Prostate gland (tissue), 2 donors: Measurements from ENCODE around the gene FYCO1. TPM values are rescaled to one million over a fixed set of nuclear protein-coding genes. Genes with fewer than 3 reads are reported as not detected.

Experiments used
- DNase-seq: peaks from one replicate; pipeline ENCODE4 v3.0.0-alpha.2; 2019; ENCODE audit warnings: low spot score
- H3K27ac ChIP-seq, 2 donors: fragments of 200-600 bp; sonication (generic); 2 replicates each; pipeline ENCODE4 v1.5.1; 2017 to 2019
- H3K27me3 ChIP-seq: fragments of 200-600 bp; sonication (generic); replicated peaks from 2 replicates; pipeline ENCODE4 v1.5.1; 2019; ENCODE audit not compliant: insufficient read depth
- H3K36me3 ChIP-seq, 2 donors: fragments of 200-600 bp; sonication (generic); 1 replicate in 1 of 2; 2 replicates in 1 of 2; pipeline versions ENCODE4 v1.5.1 to v1.8.1; 2017 to 2019
- H3K4me1 ChIP-seq: fragments of 200-600 bp; sonication (generic); replicated peaks from 2 replicates; pipeline ENCODE4 v1.5.1; 2019
- H3K4me3 ChIP-seq, 2 donors: fragments of 200-600 bp; sonication (generic); 2 replicates each; pipeline ENCODE4 v1.5.1; 2017 to 2019
- H3K9me3 ChIP-seq: fragments of 200-600 bp; sonication (generic); 2 replicates; pipeline ENCODE4 v1.5.1; 2017
- POLR2A ChIP-seq: fragments of 450-650 bp; IDR thresholded peaks from one replicate; pipeline ENCODE4 v1.6.1; 2016; ENCODE audit warnings: antibody characterized with exemption, mild to moderate bottlenecking
- POLR2AphosphoS5 ChIP-seq: sonication (generic); formaldehyde crosslinking; IDR thresholded peaks from one replicate; pipeline ENCODE4 v1.6.1; 2017; ENCODE audit warnings: antibody characterized with exemption
- WGBS: methylation state at CpG from one replicate; pipeline ENCODE4 v1.1.5; 2018; 5-methylcytosine and 5-hydroxymethylcytosine counted together
- intact Hi-C: fragments of 100-400 bp; cut with DNase I; formaldehyde crosslinking; loops from one replicate; pipeline ENCODE4 v1.14.2; 2022
- total RNA-seq, 2 donors: library from RNA; depleted of rRNA; stranded (reverse); fragments of >200 nt; gene quantifications; one replicate each; pipeline ENCODE4 v1.1.0, GENCODE V29; 2016
- TF ChIP-seq, protein P1 (sequence below), 4 experiments: fragments of 200-600 bp in 2 of 4; fragments of 450-650 bp in 2 of 4; sonication (generic) in 2 of 4; IDR thresholded peaks; 1 replicate in 3 of 4; 2 replicates in 1 of 4; pipeline ENCODE4 v1.5.1; 2016 to 2019; ENCODE audit warnings: antibody characterized with exemption in 4 of 4, mild to moderate bottlenecking in 2 of 4, moderate library complexity in 2 of 4

The FYCO1 gene
- total RNA-seq, 2 donors from 2014 or later: 33.1 to 56.7 TPM

DNA sequence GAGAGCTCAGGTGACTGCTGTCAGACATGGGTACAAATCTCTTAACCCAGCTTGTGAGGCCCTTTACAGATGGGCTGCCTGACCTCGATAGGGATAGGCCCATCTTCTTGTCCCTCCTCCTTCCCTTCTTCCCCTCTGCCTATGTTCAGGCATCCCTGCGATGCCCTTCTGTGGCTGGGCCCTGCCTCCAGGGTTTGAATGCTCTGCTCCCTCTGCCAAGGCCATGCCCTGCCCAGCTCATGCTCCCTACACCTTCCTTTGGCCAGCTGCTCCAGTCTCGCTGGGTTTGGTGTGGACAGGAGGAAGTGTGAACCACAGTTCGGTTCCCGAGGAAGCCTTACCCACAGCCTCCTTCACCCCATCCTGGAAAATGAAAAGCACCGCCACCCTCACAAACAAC, 4.3 kb downstream of the FYCO1 start:
- no peak for DNase-seq
- Histone ChIP-seq H3K9me3 (no peaks in the 10 kb centered on the region), H3K36me3 (no peaks in the 10 kb centered on the region), H3K4me1 (peaks cover 30% of the 10 kb centered on the region), H3K27ac (no peak overlapping the region), H3K4me3 (no peak overlapping the region), H3K27me3 (no peaks in the 10 kb centered on the region)
- WGBS: 85% methylated on average over 6 of the region's 6 CpGs
- intact Hi-C loops: loop anchor here (10.0 kb wide), 1 partner anchor 83 kb away; no protein-coding TSS in a partner anchor
- no peak for TF ChIP-seq POLR2AphosphoS5
- TF ChIP-seq, protein P1, sequence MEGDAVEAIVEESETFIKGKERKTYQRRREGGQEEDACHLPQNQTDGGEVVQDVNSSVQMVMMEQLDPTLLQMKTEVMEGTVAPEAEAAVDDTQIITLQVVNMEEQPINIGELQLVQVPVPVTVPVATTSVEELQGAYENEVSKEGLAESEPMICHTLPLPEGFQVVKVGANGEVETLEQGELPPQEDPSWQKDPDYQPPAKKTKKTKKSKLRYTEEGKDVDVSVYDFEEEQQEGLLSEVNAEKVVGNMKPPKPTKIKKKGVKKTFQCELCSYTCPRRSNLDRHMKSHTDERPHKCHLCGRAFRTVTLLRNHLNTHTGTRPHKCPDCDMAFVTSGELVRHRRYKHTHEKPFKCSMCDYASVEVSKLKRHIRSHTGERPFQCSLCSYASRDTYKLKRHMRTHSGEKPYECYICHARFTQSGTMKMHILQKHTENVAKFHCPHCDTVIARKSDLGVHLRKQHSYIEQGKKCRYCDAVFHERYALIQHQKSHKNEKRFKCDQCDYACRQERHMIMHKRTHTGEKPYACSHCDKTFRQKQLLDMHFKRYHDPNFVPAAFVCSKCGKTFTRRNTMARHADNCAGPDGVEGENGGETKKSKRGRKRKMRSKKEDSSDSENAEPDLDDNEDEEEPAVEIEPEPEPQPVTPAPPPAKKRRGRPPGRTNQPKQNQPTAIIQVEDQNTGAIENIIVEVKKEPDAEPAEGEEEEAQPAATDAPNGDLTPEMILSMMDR (IDR thresholded peaks at IDR 0.05): no peak
- no peak for TF ChIP-seq POLR2A

DNA sequence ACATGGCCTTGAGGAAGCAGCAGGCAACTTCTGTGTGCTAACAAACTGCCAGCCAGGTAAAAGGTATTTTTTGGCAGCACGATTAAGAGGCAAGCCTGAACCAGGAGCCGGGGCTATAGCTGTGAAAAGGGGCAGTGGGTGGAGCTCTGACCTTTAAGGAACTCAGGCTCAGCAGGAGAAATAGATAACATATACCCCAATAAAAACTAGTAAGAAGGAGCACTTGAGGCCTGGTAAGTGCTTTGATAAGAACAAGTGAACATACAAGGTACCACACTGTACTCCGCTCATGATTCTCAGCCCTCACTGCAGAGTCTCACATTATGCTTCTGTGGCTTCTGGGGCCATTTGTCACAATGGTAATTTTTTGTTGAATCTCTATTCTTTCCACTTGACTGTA, 5.4 kb downstream of the FYCO1 start:
- H3K27me3 ChIP-seq: no peaks in the 10 kb centered on the region
- no peaks in the 10 kb centered on the region for H3K9me3 ChIP-seq
- no peak overlapping the region for H3K27ac ChIP-seq
- no peaks in the 10 kb centered on the region for H3K36me3 ChIP-seq
- no peak for TF ChIP-seq POLR2A
- TF ChIP-seq, protein P1 (IDR thresholded peaks at IDR 0.05): no peak
- H3K4me3 ChIP-seq: no peak overlapping the region
- 34% methylated on average over 3 of the region's 3 CpGs for WGBS
- no peak for DNase-seq
- intact Hi-C loops: loop anchor here (10.0 kb wide), 1 partner anchor 85 kb away; no protein-coding TSS in a partner anchor
- peaks cover 41% of the 10 kb centered on the region for H3K4me1 ChIP-seq

DNA sequence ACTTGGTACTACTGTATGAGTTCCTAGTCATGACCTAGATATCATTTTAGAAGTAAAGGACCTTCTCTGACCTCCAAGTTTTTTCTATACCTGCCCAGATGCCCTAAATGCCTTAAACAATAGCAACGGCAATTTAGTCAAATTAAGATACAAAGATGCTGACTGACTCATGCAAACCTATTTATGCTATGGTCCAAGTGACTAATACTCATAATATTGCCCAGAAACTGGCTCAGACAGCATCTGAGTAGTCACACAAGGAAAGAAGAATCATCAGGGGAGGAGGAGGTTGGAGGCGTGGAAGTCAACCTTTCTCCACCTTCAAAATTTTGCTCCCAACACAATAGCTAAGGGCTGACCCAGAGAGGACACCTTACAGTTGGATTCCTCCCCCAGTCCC, 6.8 kb downstream of the FYCO1 start:
- 80% methylated on average over 2 of the region's 2 CpGs for WGBS
- DNase-seq: no peak
- H3K27ac ChIP-seq: peak overlapping the region in 1 of 2 donors; percentile 86
- TF ChIP-seq POLR2AphosphoS5 (no peak), POLR2A (no peak)
- TF ChIP-seq, protein P1 (IDR thresholded peaks at IDR 0.05): no peak
- peaks cover 40% of the 10 kb centered on the region for H3K4me1 ChIP-seq
- H3K4me3 ChIP-seq: no peak overlapping the region
- H3K36me3 ChIP-seq: no peaks in the 10 kb centered on the region
- H3K27me3 ChIP-seq: no peaks in the 10 kb centered on the region
- no peaks in the 10 kb centered on the region for H3K9me3 ChIP-seq
- intact Hi-C loops: no loop called here

DNA sequence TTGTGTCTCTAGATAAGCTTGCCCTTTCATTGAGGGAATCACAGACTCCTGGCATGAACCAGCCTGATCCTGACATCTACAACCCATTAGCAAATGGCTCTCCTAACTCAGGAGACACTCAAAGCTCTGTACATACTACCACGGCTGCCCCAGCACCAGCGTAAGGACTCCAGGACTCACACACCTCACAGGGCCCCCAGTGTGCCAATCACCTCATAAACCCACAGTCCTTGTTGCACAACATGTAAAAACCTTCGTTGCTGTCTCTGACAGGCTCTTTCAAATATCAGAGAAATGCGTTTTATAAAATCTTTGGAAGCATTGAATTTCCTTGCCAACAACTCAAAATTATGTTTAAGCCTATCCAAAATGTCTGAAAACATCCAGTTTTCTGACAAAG, 7.3 kb downstream of the FYCO1 start:
- H3K9me3 ChIP-seq: no peaks in the 10 kb centered on the region
- peak overlapping the region; percentile 83 to 86 for H3K27ac ChIP-seq
- intact Hi-C loops: no loop called here
- H3K36me3 ChIP-seq: no peaks in the 10 kb centered on the region
- H3K27me3 ChIP-seq: no peaks in the 10 kb centered on the region
- H3K4me1 ChIP-seq: peaks cover 40% of the 10 kb centered on the region
- no peak for DNase-seq
- TF ChIP-seq POLR2AphosphoS5 (no peak), POLR2A (no peak)
- TF ChIP-seq, protein P1 (IDR thresholded peaks at IDR 0.05): no peak
- WGBS: 60% methylated on average over 4 of the region's 4 CpGs
- H3K4me3 ChIP-seq: no peak overlapping the region
